Activated CD4-positive, CD25-positive, alpha-beta regulatory T cell (primary cell): Measurements from ENCODE around the gene IL21R.

ENCODE experiments used
- DNase-seq, 4 experiments: peaks; one replicate each; lab custom pipeline; 2025; lab: John Stamatoyannopoulos, UW

IL21R gene

DNA sequence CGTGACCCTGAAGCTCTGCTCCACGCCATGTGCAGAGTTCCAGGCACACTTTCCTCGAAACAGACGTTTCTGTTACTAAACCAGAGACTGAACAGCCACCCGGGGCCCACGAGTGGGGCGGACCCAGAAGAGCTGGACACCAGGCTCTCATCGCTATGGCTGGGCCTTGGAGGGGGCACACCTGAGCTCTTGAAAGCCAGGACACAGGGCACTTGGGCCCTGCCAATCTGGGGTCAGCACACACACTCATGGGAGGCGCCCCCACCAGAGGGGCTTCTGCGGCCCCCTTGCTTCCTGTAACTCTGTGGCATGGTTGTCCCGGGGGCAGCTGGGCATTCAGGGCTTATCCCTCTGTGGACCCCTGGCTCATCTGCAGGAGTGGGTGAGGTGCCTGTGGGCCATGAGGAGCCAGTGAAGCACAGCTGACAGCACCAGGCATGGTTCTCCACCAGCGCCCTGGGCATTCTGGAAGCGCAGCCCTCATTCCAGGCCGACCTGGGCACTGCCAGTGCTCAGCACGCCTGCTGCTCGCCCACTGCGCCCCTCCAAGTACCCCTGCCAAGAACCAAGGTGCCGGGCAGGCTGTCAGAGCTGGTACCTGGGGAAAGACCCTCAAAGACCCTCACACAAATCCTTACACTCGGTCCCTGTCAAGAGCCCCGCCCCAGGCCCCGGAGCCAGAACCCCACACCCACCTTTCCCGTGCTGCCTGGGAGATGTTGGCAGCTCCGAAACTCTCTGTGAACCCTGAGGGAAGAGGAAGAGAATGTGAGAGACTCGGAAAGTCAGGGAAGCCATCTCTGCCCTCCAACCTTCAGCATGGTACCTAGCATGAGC, 61.1 kb downstream of the IL21R start:
- no peak for DNase-seq

DNA sequence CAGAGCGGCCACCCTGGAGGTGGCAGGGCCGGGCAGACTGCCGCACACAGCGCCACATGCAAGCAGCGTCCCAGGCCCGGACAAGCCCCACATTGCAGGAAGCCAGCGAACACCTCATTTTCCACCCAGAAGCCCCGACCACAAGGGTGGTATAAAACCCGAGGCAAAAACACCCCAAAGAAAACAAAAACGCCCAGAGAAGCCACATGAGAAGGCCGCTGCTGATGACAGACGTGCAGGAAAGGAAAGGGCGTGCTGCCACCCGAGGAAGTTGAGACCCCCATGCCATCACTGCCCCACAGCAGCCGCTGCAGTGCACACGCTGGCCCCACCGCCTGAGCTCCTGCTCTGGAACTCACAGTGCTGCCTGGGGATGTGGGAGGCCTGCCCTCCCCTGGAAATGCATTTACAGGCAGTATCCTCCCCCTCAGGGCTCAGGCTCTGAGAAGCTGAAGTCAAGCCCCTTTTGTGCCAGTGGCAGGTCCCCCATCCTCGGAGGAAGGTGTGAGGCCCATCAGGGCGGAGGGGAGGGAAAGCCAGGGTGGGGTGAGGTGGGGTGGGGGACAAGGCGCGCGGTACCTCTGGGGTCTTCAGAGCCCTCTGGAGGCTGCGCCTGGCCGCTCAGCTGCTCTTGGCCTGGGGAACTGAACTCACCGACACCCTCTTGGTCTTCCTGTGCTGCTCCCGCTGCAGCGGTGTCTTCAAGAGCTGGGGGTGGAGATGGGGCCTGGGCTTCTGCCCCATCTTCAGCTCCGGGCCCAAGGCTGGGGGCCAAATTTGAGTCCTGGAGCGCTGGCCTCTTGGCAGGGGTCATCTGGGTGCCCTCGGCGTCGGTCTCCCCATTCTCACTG, 62.0 kb downstream of the IL21R start:
- DNase-seq, result no peak

GRCh38 chr16:27464626-27465482, 62.9 kb downstream of the IL21R start:
- DNase-seq, result no peak

GRCh38 chr16:27465483-27465879, 63.5 kb downstream of the IL21R start:
- no peak for DNase-seq

DNA sequence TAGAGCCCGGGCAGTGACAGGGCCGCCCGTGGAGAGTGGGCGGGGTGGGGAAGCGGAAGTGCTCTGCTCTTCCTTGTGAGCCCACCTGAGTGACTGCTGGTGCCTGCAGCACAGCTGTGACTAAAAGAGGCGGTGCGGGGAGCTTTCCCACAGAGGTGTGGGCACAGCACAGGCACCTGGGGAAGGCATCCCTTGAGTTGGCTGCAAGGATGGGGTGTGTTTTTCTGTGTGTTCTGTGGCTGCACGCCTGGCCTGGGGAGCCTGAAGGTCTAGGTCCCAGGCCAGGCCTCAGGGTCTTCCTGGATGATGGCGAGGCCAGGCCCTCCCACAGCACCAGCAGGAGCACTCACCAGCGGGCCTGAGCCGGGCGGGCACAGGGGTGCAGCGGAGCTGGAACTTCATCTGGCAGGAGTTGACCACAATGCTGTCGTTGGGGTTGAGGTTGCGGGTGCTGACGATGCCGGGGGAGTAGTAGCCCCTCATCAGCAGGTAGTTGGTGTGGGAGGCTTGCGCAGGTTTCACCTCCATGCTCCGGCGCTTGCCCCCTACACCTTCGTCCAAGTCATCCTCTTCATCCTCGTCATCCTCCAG, 67.1 kb downstream of the IL21R start:
- DNase-seq, result no peak

DNA sequence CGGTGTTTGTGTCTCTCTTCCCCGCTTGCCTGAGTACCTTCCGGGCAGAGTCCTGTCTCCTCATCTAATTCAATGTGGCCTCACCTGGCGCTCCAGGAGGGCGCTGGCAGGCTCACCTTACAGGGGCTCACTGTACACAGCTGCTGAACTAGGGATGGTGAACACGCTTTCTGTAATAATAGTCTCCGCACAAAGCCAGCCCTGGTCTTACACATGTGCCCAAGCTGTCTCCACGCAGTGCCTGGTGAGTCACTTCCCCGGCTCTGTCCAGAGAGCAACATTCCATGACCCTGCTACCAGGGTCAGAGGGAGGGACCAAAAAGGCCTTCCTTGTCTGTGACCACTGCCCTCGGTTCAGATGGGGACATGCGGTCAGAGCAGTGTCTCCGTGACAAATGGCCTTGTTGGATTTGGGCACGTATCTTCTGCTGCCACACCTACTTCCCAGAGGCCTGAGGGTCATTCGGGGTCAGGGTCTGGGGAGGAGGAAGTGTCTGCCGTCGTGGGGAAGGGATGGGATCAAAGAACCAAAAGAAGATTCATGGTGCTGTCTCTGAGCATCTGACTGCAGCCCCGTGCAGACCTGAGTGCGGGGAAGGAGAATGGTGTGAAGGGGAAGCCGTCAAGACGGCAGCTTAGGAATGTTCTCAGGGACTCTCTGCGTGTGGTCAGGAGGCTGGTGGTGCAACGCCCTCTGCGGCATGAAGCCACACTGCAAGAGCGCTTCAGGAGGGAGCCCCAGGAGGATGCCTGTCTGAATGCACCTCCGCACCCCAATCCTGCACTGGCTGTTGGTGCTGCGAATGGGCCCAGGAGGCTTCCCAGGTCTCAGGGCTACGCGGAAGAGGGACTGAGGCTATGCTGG, 68.8 kb downstream of the IL21R start:
- DNase-seq, result no peak

DNA sequence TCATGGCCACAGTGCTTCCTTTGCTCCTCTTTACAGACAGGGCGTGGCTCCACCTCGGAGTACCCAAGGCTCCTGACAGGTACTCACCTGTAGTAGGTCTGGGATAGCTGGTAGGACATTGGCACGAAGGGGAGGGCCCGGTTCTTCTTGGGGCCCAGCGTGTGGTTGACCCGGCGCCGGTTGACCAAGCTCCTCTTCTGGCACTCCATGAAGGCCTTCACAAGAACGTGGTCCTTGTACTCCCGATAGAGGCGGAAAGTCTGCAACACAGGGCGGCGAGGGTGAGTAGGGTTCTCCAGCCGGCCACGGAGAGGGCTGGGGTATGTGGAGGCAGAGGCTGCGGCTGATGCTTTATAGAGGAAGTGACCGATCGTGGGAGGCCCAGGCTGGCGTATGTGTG, 69.7 kb downstream of the IL21R start:
- no peak for DNase-seq

DNA sequence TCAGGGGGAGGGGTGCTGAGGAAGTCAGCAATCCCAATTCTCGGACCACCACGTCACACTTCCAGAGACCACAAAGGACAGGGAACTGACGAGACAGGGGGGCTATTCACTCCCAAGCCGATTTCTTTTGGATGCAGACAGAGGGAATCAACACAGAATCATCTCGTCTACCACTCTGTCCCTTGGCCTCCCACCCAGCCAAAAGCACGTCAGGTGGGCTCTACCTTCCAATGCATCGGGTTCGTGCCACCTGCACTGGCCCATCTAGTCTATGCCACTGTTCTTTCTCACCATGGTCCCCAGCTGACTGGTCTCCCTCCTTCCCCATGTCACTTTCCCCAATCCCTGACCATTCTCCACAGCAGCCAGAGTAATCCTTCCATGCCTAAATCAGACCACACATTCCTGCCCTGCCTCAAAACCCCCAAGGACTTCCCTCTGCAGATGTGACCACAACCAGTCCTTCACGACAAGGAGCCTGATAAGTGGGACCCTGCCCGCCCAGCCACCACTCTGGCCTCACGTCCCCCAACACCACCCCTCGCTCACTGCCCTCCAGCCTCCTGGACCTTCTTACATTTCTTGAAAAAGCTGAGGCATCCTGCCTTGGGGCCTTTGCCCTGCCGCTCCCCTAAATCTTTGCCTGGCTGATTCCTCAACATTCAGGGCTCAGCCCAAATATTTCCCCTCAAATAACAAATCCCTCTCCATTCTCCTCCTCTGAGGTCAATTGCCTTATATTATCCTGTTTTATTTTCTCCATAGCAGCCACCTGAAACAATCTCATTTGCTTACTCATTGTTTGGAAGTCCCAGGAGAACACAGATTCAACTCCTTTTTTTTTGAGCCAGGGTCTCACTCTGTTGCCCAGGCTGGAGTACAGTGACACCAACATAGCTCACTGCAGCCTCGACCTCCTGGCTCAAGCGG, 70.4 kb downstream of the IL21R start:
- DNase-seq, result no peak

DNA sequence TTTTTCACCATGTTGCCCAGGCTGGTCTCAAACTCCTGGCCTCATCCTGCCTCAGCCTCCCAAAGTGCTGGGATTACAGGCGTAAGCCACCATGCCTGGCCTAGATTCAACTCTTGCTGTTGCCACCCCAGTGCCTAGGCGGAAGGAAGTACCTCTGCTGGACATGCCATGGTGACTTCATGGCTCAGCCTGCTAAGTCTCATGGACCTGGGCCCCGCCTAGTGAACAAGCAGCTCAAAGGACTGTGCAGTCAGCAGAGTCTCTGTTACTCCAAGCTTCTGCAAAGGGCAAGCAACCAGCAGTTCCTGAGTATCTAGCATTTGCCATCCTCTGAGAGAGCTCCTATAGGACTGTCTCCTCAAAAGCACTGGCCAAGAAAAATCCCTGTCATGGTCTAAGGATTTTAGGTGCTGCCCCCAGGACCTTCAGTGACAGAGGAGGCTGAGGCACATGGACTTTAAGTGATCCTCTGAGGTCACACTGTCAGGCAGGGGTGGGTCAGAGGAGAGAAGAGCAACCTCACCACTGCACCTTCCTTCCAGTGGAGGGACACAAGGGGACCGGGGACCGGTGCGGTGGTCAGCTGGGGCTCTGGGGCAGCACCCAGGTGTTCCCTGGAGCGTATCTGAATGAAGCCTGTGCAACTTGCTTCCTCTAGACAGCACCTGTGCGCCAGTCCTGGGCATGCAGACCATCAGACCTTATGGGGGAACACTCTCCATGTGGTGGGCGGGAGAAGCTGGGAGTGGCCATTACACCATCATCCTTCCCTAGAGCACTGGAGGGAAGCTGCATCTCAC, 71.3 kb downstream of the IL21R start:
- DNase-seq, result no peak

GRCh38 chr16:27474041-27474440, 72.1 kb downstream of the IL21R start:
- DNase-seq, result no peak

DNA sequence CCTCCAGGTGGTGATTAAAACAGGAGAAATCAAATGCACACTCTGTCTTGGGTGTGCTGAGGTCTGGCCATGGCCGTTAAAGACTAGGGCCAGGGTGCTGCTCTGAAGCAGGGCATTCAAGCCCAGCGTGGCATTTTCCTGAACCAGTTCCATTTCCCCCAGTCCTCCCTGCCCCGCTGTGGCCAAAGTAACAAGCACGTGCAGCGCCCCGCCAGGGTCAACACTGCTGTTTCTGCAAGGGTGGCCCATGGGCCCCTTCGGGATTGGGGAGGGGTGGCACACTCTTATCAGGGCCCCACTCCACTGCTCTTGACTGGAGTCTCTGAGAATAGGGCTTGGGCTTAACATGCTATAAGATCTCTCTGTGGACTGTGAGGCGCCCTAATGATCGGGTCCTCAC, 72.9 kb downstream of the IL21R start:
- no peak for DNase-seq

DNA sequence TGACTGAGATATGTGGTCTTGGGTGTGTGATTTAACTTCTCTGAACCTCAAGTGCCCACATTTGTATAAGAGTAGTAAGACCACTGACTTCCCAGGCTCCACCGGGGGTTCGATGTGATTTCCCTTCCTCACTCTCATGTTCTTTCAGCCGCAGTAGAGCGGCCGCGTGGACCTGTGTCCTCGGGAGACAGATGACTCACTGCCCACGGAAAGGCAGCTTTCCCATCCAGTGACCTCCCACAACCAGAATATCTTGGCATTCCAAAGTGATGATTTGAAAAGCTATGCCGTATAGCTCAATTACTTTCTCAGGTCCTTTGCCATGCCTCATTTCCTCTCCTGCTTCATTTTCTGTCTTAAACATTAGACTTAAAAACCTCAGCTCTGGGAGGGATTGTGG, 73.6 kb downstream of the IL21R start:
- no peak for DNase-seq

GRCh38 chr16:27476240-27476639, 74.3 kb downstream of the IL21R start:
- no peak for DNase-seq

GRCh38 chr16:27480761-27481160, 78.8 kb downstream of the IL21R start:
- DNase-seq, result no peak

DNA sequence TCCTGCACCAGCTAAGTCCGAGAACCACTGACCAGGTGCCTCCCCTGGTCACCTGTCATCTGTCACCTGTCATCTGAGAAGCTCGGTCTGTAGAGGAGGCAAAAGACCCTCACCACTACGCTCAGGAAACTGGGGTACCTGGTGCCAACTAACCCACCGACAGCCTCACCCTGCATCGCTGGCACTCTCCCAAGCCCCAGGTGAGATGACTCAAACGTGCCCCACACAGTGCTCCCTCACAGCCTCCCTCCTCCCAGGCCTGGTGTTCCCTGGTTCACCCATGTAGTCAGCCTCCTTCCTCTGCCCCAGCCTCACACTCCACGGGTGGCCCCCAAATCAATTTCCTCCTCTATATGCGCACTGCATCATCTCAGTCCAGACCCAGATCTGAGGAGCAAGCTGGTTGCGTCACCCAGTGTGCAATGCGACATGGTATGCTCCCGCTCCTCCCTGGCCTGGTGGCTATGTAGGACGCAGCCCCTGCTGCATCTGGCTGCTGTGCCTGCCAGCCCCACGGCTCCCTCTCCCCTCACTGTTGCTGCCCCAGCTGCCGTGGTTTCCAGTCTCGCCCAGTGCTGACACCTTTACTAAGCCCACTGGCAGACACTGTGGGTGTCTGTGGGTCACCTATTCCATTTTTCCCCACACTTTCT, 79.4 kb downstream of the IL21R start:
- no peak for DNase-seq

GRCh38 chr16:27482397-27483087, 80.6 kb downstream of the IL21R start:
- no peak for DNase-seq

GRCh38 chr16:27483088-27483437, 81.1 kb downstream of the IL21R start:
- DNase-seq, result no peak

DNA sequence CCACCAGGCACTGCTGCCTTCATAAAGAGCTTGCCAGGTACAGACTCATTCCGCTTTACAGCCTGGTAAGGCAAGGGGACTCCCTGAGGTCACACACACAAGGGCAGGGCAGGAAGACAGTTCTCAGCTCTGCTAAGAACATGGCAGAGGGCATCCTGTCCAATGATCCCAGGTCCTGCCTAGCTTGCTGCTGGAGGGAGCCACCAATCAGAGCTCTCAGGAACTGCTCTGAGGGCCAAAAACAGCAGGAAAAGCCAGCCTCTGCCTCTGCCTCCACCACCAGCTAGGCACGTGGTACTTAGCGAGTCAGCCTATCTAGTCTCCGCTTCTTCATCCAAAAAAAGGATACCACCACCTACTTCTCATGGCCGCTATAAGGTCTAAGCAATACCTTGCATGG, 81.7 kb downstream of the IL21R start:
- DNase-seq, result no peak
